H1 (cell line): ENCODE data around the gene TAF9. TPM values are rescaled to one million over a fixed set of nuclear protein-coding genes. Genes with fewer than 3 reads are reported as not detected.

ENCODE experiments used
- CTBP2 ChIP-seq: IDR thresholded peaks from 2 replicates; pipeline ENCODE4 v1.7.0; 2011; ENCODE audit warnings: borderline replicate concordance, mild to moderate bottlenecking, moderate library complexity, mixed read lengths, low read length; ENCODE audit not compliant: insufficient read depth, insufficient read length
- NRF1 ChIP-seq: IDR thresholded peaks from 2 replicates; pipeline ENCODE4 v1.6.1; 2011; ENCODE audit warnings: mild to moderate bottlenecking, low read depth, low read length, improper control_type of control experiment
- RNF2 ChIP-seq: fragments of 200-900, 300-1000 bp; sonication (generic); IDR thresholded peaks from 2 replicates; pipeline ENCODE4 v1.7.1; 2016; ENCODE audit warnings: borderline replicate concordance, low read depth, mild to moderate bottlenecking, antibody characterized with exemption, low read length; ENCODE audit not compliant: poor library complexity, severe bottlenecking; ENCODE audit errors: missing control alignments
- TEAD4 ChIP-seq: IDR thresholded peaks from 2 replicates; pipeline ENCODE4 v1.6.1; 2012; ENCODE audit warnings: low read depth, low read length, inconsistent platforms, mixed read lengths
- polyA plus RNA-seq, 7 experiments: library from polyadenylated mRNA; depleted of rRNA in 3 of 7; stranded (reverse) in 5 of 7; unstranded in 2 of 7; fragments of >200 nt in 5 of 7; fragments of 200-250 nt in 2 of 7; gene quantifications; 1 replicate in 5 of 7; 2 replicates in 1 of 7; 4 replicates in 1 of 7; pipeline versions ENCODE4 v1.2.1 to v1.2.3, GENCODE V29; 2011 to 2013; ENCODE audit warnings: missing spikeins in 2 of 7, mixed read lengths in 2 of 7
- total RNA-seq: library from RNA; stranded (reverse); fragmentation: NEBNext Ultra II Directional; extraction: Animal tissue kit (Norgen Biotek cat#: 25700); gene quantifications from 2 replicates; pipeline ENCODE4 v1.2.1, GENCODE V29; 2021

TAF9 gene
- total and polyA plus RNA-seq, 2 of the 8 experiments (the other 6 are each of a cell fraction or from before 2014, with no cell fraction given): 85.1 to 135 TPM

GRCh38 chr5:69416699-69417098 lies 47.4 kb upstream of the TAF9 start (continued):
- TF ChIP-seq RNF2 (no peak), NRF1 (no peak), CTBP2 (no peak), TEAD4 (no peak)
